ENCODE data around the gene IKZF2. TPM values are rescaled to one million over a fixed set of nuclear protein-coding genes. Genes with fewer than 3 reads are reported as not detected.
A peak's percentile ranks its signal among the peaks of the same experiment; 100 is the strongest.

IKZF2 gene
- total RNA-seq, 1 donor from 2014 or later = 4.4 TPM

DNA sequence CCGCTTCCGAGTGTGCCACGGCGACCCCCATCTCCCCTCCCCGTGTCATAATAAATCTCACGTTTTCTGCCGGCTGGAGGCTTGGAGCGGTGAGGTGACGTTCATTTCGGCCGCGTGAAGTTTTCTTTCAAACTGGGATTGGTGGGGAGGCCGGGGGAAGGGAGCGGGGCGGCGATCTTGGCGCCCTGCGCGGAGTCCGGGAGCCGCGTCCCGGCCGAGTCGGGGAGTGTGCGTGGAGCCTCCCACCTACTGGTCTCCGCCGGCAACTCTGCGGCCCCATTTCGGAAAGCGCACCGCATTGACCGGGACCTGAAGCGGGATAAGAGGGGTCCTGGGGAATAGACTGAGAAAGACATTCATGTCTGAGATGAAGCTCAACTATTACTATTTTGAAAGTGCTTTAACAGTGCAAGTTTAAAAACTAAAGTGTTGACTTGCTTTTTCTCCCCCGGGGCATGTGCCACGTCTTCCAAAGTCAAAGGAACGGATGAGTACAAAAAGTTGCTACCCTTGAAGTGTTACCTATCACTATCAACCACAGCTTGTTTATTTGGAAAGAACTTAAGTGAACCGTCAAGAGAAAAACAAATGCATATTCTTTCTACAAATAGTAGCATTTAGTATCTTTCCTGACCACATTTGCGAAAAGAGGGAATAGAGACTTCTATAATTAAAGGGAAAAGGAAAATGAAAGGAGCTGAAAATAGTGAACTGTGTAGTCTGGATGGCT lies 818 bp upstream of the IKZF2 start:
- DNase-seq (ENCODE audit: low read depth) = no peak
- TF ChIP-seq, protein P1, sequence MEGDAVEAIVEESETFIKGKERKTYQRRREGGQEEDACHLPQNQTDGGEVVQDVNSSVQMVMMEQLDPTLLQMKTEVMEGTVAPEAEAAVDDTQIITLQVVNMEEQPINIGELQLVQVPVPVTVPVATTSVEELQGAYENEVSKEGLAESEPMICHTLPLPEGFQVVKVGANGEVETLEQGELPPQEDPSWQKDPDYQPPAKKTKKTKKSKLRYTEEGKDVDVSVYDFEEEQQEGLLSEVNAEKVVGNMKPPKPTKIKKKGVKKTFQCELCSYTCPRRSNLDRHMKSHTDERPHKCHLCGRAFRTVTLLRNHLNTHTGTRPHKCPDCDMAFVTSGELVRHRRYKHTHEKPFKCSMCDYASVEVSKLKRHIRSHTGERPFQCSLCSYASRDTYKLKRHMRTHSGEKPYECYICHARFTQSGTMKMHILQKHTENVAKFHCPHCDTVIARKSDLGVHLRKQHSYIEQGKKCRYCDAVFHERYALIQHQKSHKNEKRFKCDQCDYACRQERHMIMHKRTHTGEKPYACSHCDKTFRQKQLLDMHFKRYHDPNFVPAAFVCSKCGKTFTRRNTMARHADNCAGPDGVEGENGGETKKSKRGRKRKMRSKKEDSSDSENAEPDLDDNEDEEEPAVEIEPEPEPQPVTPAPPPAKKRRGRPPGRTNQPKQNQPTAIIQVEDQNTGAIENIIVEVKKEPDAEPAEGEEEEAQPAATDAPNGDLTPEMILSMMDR (IDR thresholded peaks at IDR 0.05; ENCODE audit: insufficient read depth, low read length, poor library complexity, severe bottlenecking) = peak; percentile 42
- Histone ChIP-seq H3K27me3 (ENCODE audit: control insufficient read depth, insufficient read depth, low read length) (no peaks in the 10 kb centered on the region), H3K4me3 (ENCODE audit: low read depth, low read length) (peak overlapping the region; percentile 89), H3K36me3 (ENCODE audit: control insufficient read depth, insufficient read depth, low read length) (no peaks in the 10 kb centered on the region)

DNA sequence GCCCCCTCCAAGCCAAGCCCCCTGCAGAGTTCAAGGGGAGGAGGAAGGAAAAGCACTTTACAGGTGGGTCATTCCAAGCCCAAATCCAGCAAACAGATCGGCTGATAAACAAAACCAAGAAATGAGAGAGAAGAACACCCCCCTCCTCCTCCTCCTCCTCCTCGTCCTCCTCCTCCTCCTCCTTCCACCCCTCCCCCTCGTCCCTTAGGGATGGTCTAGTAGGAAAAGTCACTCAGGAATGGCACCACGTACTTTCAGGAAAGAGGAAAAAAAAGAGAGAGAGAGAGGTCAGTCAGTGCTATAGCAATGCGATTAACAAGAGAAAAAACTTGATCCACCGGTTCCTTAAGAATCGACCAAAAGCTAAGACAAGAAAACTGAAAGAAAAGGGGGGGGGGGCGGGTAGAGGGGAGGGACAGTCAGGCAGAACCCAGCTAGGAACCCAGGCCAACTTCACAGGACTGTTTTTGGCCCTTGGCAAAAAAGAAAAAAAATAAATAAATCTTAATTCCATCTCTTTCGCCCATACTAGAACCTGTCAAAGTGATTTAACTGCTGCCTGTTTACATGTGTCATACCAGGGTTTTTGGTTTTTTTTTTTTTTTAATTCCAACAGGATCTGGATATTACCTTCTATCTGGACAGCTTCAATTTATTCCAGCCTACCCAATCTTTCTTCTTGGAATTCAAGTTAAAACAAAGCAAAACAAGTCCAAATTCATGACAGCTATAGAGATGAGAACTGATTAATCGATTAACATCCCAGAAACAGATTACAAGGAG lies 906 bp downstream of the IKZF2 start:
- no peaks in the 10 kb centered on the region for H3K27me3 ChIP-seq (ENCODE audit: control insufficient read depth, insufficient read depth, low read length)
- TF ChIP-seq, protein P1 (IDR thresholded peaks at IDR 0.05; ENCODE audit: insufficient read depth, low read length, poor library complexity, severe bottlenecking) = no peak
- peak overlapping the region; percentile 89 for H3K4me3 ChIP-seq (ENCODE audit: low read depth, low read length)
- DNase-seq (ENCODE audit: low read depth) = no peak
- H3K36me3 ChIP-seq (ENCODE audit: control insufficient read depth, insufficient read depth, low read length) = no peaks in the 10 kb centered on the region

DNA sequence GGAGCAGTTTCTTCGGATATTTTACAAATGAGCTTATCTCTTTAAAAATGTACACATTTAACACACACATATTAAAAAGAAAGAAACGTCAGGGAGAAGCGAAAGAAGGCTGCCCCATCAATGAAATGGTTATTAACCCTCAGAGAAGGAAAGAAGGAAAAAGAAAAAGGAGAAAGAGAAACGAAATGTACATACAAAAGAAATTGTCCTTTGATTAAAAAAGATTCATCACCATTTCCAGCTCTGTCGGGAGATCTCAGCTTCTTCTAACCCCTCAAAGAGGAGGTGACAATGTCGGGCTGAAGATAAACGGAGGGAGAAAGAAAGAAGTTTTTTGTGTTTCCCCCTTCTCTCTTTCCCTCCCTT lies 1.5 kb downstream of the IKZF2 start:
- H3K27me3 ChIP-seq (ENCODE audit: control insufficient read depth, insufficient read depth, low read length) = no peaks in the 10 kb centered on the region
- TF ChIP-seq, protein P1 (IDR thresholded peaks at IDR 0.05; ENCODE audit: insufficient read depth, low read length, poor library complexity, severe bottlenecking) = no peak
- DNase-seq (ENCODE audit: low read depth) = no peak

DNA sequence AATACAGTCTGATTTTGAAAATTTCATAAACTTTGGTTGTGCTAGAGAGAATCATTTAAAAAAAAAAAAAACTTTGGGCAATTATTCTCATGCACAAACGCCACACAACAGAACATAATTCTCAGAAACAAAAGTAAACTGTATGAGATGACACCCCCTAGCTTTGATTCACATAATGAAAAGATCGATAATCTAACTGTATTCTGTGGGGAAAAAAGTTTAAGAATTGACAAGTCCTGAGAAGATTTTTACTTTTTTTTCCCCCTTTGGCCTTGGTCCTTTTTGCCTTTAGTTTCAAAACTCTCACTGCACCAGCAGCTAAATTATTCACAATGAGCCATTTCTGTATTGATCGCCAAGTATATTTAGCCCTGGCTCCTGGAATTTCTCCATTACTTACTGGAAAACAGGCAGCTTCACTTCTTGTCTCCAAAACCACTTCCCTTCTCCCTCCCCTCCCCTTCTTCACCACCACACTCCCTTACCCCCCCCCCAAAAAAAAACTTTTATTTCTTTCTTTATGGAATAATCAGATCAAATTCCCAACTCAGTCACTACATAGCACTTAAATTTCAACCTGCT lies 2.0 kb downstream of the IKZF2 start:
- no peaks in the 10 kb centered on the region for H3K27me3 ChIP-seq (ENCODE audit: control insufficient read depth, insufficient read depth, low read length)
- TF ChIP-seq, protein P1 (IDR thresholded peaks at IDR 0.05; ENCODE audit: insufficient read depth, low read length, poor library complexity, severe bottlenecking) = peak; percentile 4
- H3K4me3 ChIP-seq (ENCODE audit: low read depth, low read length) = peak overlapping the region; percentile 89
- no peaks in the 10 kb centered on the region for H3K36me3 ChIP-seq (ENCODE audit: control insufficient read depth, insufficient read depth, low read length)
- DNase-seq (ENCODE audit: low read depth) = no peak

More for the DNA sequence above, 1.5 kb downstream of the IKZF2 start:
- no peaks in the 10 kb centered on the region for H3K36me3 ChIP-seq (ENCODE audit: control insufficient read depth, insufficient read depth, low read length)
- peak overlapping the region; percentile 89 for H3K4me3 ChIP-seq (ENCODE audit: low read depth, low read length)

DNA sequence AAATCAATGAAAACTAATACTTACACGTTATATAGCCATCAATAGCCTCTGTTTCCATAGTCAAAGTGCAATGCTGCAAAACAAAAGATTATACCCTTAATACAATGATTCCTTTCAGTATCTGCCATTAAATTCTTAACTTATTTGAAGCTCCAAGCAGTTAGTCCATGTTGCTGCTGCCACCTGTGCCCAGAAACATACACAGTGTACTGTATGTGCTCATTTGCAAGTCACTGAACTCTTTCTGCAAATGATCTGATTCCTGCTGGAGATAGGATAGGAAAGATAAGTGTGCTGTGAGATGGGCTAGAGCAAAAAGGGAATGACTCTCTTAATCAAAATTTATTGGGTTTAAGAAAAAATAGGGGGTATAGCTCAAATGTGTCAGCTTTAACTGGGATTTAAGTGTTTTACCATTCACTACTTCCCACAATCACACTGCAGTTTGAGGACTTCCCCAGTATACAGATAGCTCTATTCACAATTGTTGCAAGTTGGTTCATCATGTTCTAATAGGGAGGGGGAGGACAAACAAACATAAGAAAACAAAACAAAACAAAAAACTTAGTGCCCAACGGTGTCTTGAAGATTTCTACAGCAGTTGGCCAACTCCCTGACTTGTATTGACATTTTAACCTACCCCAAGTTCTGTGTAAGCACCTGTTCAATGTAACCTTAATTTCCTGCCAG lies 2.7 kb downstream of the IKZF2 start:
- H3K27me3 ChIP-seq (ENCODE audit: control insufficient read depth, insufficient read depth, low read length) = no peaks in the 10 kb centered on the region
- no peak for DNase-seq (ENCODE audit: low read depth)
- H3K4me3 ChIP-seq (ENCODE audit: low read depth, low read length) = no peak overlapping the region
- TF ChIP-seq, protein P1 (IDR thresholded peaks at IDR 0.05; ENCODE audit: insufficient read depth, low read length, poor library complexity, severe bottlenecking) = no peak
- H3K36me3 ChIP-seq (ENCODE audit: control insufficient read depth, insufficient read depth, low read length) = no peaks in the 10 kb centered on the region

All from kidney epithelial cell (primary cell).